Cardiac ventricle fibroblast (primary cell): ENCODE measurements around the gene FAM241B. TPM values are rescaled to one million over a fixed set of nuclear protein-coding genes. Genes with fewer than 3 reads are reported as not detected.

Source experiments
- total RNA-seq: library from RNA; depleted of rRNA; stranded (reverse); fragments of >200 nt; gene quantifications from 2 replicates; pipeline ENCODE4 v1.2.3, GENCODE V29; 2015

The FAM241B gene
- not detected in 2 replicates for total RNA-seq

DNA sequence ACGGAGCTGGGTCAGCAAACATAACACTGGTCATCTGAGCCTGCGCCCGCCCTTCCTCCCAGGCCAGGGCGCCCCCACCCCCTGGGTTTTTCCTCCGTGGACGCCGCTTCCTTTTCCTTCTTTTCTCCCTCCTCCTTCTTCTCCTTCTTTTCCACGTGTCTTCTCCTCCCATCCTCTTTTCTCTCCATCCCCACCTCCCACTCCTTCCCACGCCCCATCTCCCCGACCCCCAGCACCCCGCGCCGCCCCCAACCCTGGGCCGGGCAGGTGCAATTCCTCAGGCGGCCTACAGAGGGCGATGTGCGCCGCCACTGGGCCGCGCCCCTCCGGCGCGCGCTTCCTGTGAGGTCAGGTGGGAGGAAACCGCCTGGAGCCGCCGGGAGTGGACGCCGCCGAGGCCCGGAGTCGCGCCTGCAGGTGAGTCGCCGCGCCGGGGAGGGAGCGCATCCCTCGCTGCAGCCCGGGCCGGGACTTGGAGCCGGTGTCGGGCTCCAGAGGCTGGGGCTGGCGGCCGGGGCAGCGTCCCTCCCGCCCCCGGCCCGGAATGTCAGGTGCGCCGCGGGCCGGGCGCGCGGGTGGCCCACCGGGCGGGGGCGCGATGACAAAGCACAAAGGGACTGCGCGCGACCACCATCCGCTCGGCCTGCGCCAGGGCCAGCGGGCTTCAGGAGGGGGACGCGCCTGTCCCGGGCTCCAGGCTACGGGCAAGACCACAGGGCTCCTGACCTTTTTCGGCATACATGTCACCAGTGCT is at the start of gene FAM241B:
TSS of gene FAM241B (plus strand) at position 351 of the 754 bp plus-strand sequence. CDS start 1,497 bp downstream, outside the sequence.

Other genes with a start within 250 kb of the FAM241B start
- 0.06 and 0.10 TPM in 2 replicates for gene TACR2, start 213.3 kb upstream of the FAM241B start, total RNA-seq
- gene TSPAN15, start 178.8 kb upstream of the FAM241B start, total RNA-seq = 4.9 and 5.5 TPM in 2 replicates
- gene NEUROG3, start 56.8 kb upstream of the FAM241B start, total RNA-seq = not detected in 2 replicates
- gene COL13A1, start 171.7 kb downstream of the FAM241B start, total RNA-seq = 7.6 and 17.7 TPM in 2 replicates